ENCODE measurements around the gene PFKFB3.
"Not testable (repeated sequence)": the region's sequence is repeated elsewhere in the genome, so short reads cannot be mapped to it uniquely, and the experiment has no call there.

Gene PFKFB3

DNA sequence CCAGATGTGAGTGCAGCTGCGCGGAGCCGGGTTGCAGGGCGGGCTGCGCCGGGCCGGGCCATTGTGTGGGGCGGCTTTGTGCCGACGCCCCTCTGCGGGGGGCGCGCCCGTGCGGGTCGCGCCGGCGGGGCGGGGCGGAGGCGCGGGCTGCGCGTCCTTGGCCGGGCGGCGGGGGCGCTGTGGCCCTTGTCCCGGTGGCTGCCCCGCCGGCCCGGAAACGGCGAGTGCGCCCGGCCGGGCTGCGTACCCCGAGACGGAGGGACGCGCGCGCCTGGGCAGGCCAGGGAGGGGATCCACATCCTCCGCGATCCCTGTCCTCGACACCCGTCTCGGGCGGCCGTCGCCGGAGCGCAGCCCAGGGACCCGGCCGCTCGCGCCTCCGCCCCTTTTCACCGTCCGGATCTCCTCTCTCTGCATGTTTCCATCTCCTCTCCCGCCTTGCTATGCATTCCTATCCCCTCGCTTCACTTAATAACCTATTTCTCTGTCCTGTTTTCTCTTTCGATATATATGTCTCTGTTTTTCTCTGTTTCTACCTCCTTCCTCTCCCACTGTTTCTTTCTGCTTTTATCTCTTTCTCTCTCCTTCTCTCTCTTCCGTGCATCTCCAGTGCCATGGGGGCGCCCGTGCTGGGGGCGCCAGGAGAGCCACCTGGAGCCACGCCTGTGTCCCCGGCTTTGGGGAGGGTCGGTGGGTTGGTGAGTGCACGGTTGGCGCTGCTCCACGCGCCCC lies 765 bp downstream of the PFKFB3 start:
- peak; percentile 28 to 42 for ATAC-seq

DNA sequence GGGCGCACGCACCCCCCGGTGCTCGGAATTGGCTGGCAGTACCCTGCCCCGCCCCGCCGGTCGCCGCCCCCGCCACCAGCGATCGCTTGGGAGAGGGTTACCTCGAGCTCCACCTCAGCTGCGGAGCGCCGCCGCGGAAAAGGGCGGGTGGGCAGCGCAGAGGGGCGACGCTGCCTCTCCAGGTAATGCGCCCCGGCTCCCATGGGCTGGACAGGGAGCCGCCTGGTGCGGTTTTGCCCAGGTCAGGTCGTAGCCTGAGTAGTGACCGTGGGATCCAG lies 1.3 kb downstream of the PFKFB3 start:
- peak; percentile 33 to 34 for ATAC-seq

DNA sequence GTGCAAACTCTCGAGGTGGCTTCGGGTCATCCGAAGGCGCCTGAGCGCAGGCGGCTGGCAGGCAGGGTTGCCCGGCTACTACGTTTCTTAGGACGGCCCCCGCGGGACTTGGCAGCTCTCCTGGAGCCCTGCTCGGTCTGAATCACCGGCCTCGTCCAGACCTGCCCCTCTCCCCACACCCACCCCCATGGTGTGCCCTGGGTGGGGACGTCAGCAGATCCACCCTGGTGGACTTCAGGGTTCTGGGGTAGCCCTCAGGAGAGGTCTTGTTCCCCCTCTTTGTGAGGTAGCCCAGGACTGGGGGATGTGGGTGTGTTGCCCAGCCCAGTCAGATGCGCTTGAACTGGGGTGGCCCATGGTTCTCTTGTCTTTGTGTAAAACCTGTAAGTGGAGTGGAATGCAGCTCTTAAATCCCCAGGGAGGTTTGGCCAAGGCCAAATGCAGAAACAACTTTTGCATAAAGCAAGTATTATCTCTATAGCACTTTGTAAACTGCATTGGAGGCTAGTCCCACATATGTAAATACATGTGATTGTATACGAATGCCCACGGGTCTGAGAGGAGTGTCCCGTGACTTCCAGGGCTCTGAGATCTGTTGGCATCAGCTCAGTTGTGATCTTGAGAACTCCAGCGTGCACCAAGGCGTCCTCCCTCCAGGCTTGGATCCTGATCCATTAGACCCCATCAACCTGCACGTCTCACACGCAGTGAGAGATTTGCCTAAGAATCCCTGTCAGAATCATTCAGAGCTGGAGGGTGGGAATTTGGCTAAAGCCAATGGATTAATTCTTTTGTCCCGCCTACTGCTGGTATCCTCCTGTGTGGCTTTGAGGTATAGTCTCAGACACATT lies 1.8 kb downstream of the PFKFB3 start:
- no peak for ATAC-seq

DNA sequence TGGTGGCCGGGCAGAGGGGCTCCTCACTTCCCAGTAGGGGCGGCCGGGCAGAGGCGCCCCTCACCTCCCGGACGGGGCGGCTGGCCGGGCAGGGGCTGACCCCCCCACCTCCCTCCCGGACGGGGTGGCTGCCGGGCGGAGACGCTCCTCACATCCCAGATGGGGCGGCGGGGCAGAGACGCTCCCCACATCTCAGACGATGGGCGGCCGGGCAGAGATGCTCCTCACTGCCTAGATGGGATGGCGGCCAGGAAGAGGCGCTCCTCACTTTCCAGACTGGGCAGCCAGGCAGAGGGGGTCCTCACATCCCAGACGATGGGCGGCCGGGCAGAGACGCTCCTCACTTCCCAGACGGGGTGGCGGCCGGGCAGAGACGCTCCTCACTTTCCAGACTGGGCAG lies 3.8 kb downstream of the PFKFB3 start:
- ATAC-seq, result not testable (repeated sequence)

DNA sequence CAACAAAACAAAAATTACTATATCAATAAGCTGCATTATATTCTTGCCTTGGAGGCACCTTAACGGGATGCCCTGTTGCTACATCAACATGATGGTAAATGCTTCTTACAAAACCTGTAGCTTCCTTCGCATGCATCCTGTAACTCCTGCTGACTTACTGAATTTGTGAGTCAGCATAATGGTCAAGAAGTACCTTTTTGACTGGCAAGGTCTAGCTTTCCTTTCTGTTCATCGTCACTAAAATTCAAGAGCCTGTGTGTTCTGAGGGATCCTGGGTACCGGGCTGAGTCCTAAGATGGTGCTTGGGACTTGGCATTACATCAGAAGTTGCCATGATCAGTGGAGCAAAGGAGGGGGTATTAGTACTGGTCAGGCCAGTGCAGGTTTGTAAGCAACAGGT lies 4.9 kb downstream of the PFKFB3 start:
- ATAC-seq, result no peak

DNA sequence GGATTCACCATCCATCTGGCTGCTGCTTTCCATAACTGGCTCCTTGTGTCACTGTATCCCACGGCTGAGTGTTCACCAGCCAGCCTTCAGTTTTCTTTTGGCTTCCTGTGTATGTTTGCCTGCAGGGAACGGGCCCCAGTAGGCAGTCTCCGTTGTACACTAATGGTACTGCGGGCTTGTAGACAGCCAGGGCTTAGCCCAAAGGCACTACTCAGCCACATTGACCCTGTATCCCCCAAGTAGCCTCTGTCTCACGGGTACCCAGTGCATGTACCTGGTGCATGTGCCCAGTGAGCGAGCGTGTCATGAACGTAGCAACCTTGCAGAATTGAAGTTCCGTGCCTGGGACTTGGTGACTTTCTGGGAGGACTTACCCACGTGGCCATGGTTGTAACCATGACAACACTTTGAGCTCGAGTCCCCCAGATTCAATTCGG lies 6.1 kb downstream of the PFKFB3 start:
- ATAC-seq, result no peak

DNA sequence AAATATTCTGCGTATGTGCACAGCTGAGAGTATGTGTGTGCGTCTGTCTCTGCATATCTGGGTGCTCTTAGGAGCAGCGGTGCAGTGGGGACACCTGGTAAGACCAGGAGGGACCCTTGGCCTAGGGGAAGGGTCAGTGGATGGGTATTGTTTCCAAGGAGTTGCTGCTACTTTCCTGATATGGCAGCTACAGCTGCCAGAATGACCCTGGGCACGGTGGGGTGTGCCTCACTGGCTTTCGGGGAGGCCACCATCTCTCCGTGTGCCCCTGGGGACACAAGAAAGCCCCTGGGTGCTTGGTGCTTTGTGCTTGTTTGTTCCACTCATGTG lies 8.6 kb downstream of the PFKFB3 start:
- no peak for ATAC-seq

DNA sequence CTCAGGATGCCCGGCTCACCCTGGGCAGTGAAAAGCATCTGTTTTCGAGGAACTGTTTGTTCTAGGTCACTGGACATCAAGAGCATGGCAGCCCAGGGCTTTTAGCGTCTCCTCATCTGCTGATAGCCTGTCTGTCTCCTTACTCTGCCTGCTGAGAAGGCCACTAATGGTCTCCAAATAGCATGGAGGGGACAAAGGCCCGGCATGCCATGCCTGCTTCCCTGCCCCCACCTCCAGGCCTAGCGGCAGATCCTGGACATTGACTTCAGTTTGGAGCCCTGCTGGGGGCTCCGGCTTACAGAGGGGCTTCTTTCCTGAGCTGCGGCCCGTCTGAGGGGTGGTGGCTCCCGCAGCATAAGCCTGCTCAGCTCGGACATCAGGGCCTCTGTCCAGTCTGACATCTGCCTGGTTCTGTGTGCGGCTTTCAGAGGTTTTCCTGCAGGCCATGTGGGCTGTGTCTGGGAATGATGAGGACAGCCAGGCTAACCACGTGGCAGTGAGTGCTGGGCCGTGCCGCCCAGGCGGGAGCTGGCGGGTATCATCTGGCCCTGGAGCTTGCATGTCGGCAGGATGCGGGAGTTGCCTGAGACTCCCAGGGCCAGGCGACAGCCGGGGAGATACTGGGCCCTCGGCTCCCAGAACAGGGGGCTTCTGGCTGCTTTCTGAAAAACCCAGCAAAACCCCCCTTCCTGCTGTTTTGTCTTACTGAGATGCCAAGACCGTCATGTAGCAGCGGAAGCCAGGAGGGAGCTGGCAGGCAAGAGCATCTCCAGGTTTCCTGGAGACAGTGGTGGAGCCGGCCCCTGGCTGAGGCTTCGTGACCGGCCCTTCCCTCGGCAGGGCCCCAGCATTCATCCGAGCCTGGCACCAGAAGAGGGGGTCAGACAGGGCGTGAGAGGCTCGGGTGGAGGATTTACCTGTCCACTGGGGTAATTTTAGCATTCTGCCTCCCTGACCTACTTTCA lies 9.2 kb downstream of the PFKFB3 start:
- no peak for ATAC-seq

DNA sequence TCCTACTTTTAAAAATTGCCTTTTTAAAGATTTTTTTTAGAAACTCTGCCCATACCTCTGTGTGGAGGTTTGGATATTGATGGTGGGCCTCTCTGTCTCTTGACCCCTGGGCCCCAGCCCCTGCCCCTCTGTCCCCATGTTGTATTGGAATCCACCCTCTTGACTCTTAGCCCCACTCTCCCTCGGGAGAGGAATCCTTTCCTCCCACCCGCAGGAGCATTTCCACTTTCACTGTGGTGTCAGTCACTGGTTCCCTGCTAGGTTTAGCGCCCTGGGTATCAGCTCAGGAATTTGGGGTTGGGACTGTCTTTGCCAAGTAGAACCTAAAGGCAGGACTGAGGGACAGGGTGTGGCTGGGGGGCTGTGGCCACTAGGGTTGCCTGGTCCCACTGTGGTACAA lies 10.1 kb downstream of the PFKFB3 start:
- ATAC-seq, result no peak

DNA sequence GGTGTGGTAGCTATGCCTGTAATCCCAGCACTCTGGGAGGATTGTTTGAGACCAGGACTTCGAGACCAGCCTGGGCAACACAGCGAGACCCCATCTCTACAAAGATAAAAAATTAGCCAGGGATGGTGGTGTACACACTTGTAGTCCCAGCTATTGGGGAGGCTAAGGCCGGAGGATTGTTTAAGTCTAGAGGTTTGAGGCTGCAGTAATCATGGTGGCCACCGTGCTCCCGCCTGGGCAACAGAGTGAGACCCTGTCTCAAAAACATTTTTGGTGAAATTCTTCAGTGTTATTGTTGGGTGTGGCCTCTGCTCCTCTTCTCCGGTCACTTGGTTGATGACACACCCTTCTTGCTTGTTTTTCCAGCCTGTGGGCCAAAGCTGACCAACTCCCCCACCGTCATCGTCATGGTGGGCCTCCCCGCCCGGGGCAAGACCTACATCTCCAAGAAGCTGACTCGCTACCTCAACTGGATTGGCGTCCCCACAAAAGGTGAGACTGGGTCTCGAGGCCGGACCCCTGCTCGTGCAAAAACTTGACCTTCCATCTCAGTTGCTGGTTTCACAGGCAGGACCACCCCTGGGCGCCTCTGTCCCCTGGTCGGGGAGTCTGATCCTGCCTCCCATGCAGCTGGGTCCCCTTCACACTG lies 10.6 kb downstream of the PFKFB3 start:
- ATAC-seq, result no peak

DNA sequence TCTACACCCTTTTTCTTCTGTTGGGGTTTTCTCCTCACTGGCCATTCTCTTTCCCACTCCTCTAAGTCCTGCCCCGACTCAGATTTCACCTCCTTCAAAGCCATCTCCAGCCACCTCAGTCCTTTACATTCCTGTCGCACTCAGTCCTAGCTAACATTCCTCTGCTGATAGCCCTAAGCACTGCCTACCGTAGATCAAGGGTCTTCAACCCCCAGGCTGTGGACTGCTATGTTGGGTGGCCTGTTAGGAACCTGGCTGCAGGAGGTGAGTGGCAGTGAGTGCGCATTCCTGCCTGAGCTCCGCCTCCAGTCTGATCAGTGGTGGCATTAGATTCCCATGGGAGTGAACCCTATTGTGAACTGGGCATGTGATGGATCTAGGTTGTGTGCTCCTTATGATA lies 11.2 kb downstream of the PFKFB3 start:
- no peak for ATAC-seq

DNA sequence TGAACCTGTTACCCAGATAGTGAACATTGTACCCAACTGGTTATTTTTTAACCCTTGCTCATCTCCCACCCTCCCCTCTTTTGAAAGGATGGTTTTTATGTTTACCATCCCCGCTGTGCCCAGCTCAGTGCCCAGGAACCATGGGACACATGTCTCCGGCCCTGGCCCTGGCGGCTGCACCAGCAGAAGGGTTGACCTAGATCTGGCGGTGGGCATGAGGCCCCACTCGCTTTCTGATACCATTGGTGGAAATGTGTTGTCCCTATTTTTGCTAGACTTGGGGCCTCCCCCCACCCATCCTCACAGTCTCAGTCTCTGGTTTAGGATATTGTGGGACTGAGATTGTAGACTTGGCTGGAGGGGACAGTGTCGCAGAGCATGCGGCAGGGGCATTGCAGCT lies 11.9 kb downstream of the PFKFB3 start:
- no peak for ATAC-seq

DNA sequence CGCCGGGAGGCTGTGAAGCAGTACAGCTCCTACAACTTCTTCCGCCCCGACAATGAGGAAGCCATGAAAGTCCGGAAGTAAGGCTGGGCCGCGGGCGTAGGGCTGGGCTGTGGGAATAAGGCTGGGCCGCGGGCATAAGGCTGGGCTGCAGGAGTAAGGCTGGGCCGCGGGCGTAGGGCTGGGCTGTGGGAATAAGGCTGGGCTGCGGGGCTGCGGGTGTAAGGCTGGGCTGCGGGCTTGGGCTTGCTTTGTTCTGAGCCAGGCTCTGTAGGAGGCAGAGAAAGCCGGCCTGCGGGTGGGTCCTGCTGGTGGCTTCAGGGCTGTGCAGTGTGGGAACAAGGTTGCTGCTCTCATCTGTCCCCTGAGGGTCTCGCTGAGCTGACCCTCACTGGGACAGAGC lies 12.5 kb downstream of the PFKFB3 start:
- no peak for ATAC-seq

DNA sequence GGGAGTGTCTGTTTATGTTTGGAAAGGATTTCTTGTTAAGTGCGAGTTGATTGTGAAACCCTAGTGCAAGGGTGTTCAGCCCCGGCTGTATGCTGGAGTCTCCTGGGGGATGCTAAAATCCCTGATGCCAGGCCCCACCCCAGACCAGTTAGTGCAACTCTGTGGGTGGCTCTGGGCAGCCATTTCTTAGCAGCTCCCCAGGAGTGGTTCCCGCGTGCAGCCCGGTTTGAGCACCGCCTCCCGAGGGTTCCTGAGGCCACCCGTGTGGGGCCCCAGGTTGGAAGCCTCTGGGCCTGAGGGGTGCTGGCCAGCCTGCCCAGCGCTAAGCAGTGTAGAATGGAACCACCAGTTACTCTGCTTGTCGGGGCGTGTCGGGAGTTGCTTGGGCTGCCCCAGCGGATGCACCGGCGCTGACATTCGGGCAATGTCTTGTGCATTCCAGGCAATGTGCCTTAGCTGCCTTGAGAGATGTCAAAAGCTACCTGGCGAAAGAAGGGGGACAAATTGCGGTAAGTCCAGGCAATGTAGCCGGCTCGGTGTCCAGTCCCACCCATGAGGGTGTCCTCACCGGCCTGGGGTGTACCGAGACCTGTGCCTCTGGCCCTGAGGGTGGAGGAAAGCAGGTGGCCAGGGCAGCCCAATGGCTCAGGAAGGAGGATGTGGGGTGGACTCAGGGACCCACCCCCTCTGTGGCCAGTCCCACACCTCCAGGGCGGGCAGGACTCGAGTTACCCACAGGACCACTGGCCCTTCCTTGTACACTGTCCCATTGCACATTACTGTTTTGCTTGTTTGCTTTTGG lies 13.2 kb downstream of the PFKFB3 start:
- no peak for ATAC-seq

DNA sequence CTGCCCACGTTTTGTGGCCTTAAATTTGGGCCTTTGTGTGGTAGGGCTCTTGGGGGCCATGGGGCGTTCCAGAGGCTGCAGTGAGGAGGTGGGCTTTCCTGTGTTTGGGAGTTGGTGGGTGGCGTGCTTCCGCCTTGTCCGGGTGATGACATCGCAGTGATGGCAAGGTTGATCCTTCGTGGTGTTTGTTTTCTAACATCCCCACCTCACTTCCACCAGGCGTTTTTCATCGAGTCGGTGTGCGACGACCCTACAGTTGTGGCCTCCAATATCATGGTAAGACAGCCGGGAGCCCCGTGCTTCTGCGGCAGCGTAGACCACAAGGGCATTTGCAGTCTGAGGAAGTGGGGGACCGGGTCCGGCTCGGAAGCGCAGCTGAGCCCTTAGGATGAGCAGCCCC lies 14.2 kb downstream of the PFKFB3 start:
- ATAC-seq, result no peak

DNA sequence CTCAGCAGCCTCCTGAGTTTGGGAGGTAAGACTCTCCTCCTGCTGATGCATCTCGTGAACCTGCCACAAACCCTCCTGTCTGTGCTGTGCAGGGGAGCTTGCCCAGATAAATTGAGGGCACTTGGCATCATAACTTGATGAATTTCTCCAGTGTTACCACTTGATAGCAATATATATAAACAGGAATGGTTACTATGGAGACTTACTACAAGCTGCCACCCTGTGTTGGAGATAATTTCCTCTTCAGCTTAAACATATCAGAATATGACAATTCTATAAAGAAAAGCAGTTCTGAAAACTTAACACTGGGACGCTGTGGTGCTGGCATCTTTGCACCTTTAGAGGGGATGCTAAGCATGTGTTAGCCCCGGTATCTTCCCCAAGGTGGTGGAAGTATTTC lies 14.9 kb downstream of the PFKFB3 start:
- no peak for ATAC-seq

DNA sequence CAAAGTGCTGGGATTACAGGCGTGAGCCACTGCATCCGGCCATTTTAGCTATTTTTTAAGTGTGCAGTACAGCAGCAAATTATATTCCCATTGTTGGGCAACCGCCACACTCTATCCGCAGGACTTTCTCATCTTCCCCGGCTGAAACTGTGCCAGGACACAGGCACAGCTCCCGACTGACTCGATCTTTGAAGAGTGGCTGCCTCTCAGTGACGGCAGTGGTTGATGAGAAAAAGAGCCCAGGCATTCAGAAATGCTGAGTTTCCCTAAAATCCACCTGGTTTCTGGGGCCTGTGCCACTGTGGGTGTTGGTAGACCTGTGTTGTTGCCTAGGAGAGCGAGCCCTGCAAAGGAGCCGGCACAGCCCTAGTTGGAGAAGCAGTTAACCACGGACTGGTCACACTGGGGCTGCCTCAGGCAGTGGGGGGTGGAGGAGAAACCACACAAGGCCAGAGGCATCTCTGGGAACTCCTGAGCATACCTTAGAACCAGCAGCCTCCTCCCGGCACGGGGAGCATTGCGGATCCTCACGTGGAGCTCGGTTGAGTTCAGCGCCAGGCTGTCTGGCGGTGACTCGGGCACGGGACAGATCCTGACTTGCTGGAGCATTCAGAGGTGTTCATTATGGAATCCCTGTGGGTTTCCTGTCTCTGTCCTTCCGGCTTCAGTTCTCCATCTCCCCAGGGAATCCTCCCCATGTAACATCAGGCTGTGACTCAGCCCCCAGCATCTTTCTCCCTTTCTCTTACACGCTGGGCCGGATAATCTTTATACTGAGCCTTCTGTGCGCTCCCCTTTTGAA lies 16.2 kb downstream of the PFKFB3 start:
- no peak for ATAC-seq

DNA sequence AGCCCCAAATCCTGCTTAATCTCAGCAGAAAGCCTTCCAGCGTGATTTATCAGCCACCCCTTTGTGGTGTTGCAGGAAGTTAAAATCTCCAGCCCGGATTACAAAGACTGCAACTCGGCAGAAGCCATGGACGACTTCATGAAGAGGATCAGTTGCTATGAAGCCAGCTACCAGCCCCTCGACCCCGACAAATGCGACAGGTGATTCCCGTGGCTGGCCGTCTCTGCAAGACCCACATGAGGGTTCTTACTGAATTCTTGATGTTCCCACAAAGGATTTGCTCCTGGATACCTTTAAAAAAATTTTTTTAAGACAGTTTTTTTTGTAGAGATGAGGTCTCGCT lies 16.7 kb downstream of the PFKFB3 start:
- no peak for ATAC-seq

DNA sequence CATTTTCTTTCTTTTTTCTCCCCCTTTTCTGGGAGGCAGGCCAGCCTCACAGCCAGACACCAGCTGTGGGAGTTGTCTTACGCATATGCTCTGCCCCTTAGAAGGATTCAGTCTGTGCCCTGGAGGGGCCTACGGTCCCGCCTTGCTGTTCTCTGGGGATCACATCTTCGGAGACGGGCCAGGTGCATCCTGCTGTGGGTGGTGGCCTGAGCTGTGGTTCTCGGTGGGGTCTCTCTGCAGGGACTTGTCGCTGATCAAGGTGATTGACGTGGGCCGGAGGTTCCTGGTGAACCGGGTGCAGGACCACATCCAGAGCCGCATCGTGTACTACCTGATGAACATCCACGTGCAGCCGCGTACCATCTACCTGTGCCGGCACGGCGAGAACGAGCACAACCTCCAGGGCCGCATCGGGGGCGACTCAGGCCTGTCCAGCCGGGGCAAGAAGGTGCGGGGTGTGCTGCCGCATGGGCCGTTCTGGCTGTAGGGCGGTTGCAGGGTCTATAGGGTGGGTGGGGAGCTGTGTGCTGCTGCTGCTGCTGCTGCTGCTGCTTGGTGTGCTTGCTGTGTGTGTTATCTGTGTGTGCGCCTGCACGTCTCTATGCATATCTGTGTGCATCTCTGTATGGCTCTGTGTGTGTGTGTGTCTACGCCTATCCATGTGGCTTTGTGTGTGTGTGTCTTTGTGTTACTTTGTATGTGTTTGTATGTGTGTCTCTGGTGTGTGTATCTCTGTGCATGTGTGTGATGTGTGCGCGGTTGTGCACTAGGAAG lies 17.9 kb downstream of the PFKFB3 start:
- no peak for ATAC-seq

DNA sequence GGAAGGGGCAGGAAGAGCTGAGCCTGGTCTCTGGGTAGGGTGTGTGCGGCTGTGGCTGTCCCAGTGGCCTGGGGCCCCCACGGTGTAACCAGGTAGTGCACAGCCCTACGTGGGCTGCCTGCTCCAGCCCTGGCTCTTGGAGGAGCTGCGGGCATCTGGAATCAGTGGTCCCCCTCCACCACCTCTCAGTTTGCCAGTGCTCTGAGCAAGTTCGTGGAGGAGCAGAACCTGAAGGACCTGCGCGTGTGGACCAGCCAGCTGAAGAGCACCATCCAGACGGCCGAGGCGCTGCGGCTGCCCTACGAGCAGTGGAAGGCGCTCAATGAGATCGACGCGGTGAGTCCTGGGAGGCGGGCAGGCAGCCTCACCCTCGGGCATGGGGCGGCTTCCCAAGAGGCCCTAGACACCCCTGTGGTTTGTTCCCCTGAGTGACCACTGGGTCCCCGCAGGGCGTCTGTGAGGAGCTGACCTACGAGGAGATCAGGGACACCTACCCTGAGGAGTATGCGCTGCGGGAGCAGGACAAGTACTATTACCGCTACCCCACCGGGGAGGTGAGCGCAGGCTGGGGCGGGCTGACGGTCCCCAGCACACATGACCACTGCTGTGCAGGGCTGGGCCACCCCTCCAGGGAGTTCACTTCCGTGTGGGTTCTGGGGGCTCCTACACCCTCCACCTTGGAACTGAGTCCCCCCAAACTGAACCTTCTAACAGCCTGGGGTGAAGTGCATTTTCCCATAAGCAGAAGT lies 18.6 kb downstream of the PFKFB3 start:
- no peak for ATAC-seq
